GM23338 (cell line): ENCODE measurements around the gene MARS2. TPM values are rescaled to one million over a fixed set of nuclear protein-coding genes. Genes with fewer than 3 reads are reported as not detected.
"Not testable (repeated sequence)": the region's sequence is repeated elsewhere in the genome, so short reads cannot be mapped to it uniquely, and the experiment has no call there.

ENCODE experiments used
- ATAC-seq: fragments of 200-7000 bp; cut with Tn5 transposase; 3 replicates; pipeline ENCODE4 v1.9.1; 2020
- DNase-seq: peaks from one replicate; pipeline ENCODE4 v3.0.0-alpha.2; 2015; ENCODE audit warnings: low spot score
- H2AFZ ChIP-seq: fragments of 200-600 bp; sonication (generic); 2 replicates; pipeline ENCODE4 v1.8.0; 2016; ENCODE audit warnings: antibody characterized with exemption, mild to moderate bottlenecking, moderate library complexity
- H3F3A ChIP-seq: fragments of 200-600 bp; sonication (generic); replicated peaks from 2 replicates; pipeline ENCODE4 v1.8.0; 2017; ENCODE audit warnings: antibody characterized with exemption, mixed run types, low read depth
- H3K27ac ChIP-seq: fragments of 200-600 bp; sonication (generic); 2 replicates; pipeline ENCODE4 v1.6.1; 2016; ENCODE audit warnings: low read depth
- H3K27me3 ChIP-seq: fragments of 200-600 bp; sonication (generic); 2 replicates; pipeline ENCODE4 v1.8.0; 2016; ENCODE audit warnings: mild to moderate bottlenecking, mixed run types, moderate library complexity; ENCODE audit not compliant: insufficient read depth
- H3K36me3 ChIP-seq: fragments of 200-600 bp; sonication (generic); 2 replicates; pipeline ENCODE4 v1.8.0; 2016; ENCODE audit warnings: mild to moderate bottlenecking; ENCODE audit not compliant: insufficient read depth
- H3K4me1 ChIP-seq: fragments of 200-600 bp; sonication (generic); 2 replicates; pipeline ENCODE4 v1.8.0; 2016; ENCODE audit warnings: mild to moderate bottlenecking, moderate library complexity; ENCODE audit not compliant: insufficient read depth
- H3K4me2 ChIP-seq: fragments of 200-600 bp; sonication (generic); 2 replicates; pipeline ENCODE4 v1.7.1; 2017; ENCODE audit warnings: mixed run types
- H3K4me3 ChIP-seq: fragments of 200-600 bp; sonication (generic); 2 replicates; pipeline ENCODE4 v1.6.1; 2016; ENCODE audit warnings: mixed run types
- H3K79me2 ChIP-seq: fragments of 200-600 bp; sonication (generic); replicated peaks from 2 replicates; pipeline ENCODE4 v1.8.0; 2017; ENCODE audit warnings: mild to moderate bottlenecking; ENCODE audit not compliant: insufficient read depth
- H3K9me2 ChIP-seq: fragments of 200-600 bp; sonication (generic); 2 replicates; pipeline ENCODE4 v1.8.0; 2017; ENCODE audit not compliant: insufficient read depth
- H4K20me1 ChIP-seq: fragments of 200-600 bp; sonication (generic); replicated peaks from 2 replicates; pipeline ENCODE4 v1.8.0; 2017; ENCODE audit warnings: mild to moderate bottlenecking; ENCODE audit not compliant: insufficient read depth
- H3K27ac Mint-ChIP-seq: 2 replicates; pipeline ENCODE4 v1.8.0; 2020; ENCODE audit warnings: inconsistent platforms, mild to moderate bottlenecking, moderate library complexity, mixed read lengths
- H3K27me3 Mint-ChIP-seq: 3 replicates; pipeline ENCODE4 v1.8.0; 2022; ENCODE audit warnings: low read depth, mild to moderate bottlenecking, moderate library complexity, mixed read lengths, inconsistent platforms; ENCODE audit not compliant: insufficient read depth, poor library complexity
- H3K36me3 Mint-ChIP-seq: 3 replicates; pipeline ENCODE4 v1.8.0; 2021; ENCODE audit warnings: low read depth, mild to moderate bottlenecking, inconsistent platforms, moderate library complexity, mixed read lengths
- H3K4me1 Mint-ChIP-seq: 3 replicates; pipeline ENCODE4 v1.8.0; 2020; ENCODE audit warnings: mild to moderate bottlenecking, inconsistent platforms, mixed read lengths
- H3K4me3 Mint-ChIP-seq: 3 replicates; pipeline ENCODE4 v1.8.0; 2021; ENCODE audit warnings: moderate library complexity, mild to moderate bottlenecking, inconsistent platforms, mixed read lengths
- H3K9me3 Mint-ChIP-seq: 3 replicates; pipeline ENCODE4 v1.8.0; 2020; ENCODE audit warnings: moderate library complexity, mild to moderate bottlenecking, inconsistent platforms, mixed read lengths
- CREB1 ChIP-seq: fragments of 250-450 bp; sonication (Bioruptor Pico); IDR thresholded peaks from 2 replicates; pipeline ENCODE4 v1.5.0; 2020; ENCODE audit warnings: low read depth, mild to moderate bottlenecking, moderate library complexity
- CTCF ChIP-seq, 2 experiments: fragments of 200-600 bp in 1 of 2; sonication (generic) in 1 of 2; conservative IDR thresholded peaks; 2 replicates each; pipeline versions ENCODE4 v1.5.1 to v1.6.1; 2016 to 2017; ENCODE audit warnings: antibody characterized with exemption in 2 of 2, low read depth in 2 of 2, mild to moderate bottlenecking in 2 of 2, moderate library complexity in 1 of 2
- ETS1 ChIP-seq: IDR thresholded peaks from 2 replicates; pipeline ENCODE4 v1.6.1; 2016; ENCODE audit warnings: antibody characterized with exemption
- EZH2phosphoT487 ChIP-seq: fragments of 200-600 bp; sonication (generic); IDR thresholded peaks from one replicate; pipeline ENCODE4 v1.8.1; 2018; ENCODE audit warnings: antibody characterized with exemption; ENCODE audit not compliant: unreplicated experiment
- JUNB ChIP-seq: IDR thresholded peaks from one replicate; pipeline ENCODE4 v1.6.1; 2016; ENCODE audit warnings: antibody characterized with exemption; ENCODE audit not compliant: unreplicated experiment
- REST ChIP-seq: IDR thresholded peaks from one replicate; pipeline ENCODE4 v1.6.1; 2018; ENCODE audit warnings: antibody characterized with exemption; ENCODE audit not compliant: unreplicated experiment
- STAT1 ChIP-seq: IDR thresholded peaks from one replicate; pipeline ENCODE4 v1.6.1; 2016; ENCODE audit warnings: antibody characterized with exemption; ENCODE audit not compliant: unreplicated experiment
- ZNF114 ChIP-seq: fragments of 250-450 bp; sonication (Bioruptor Pico); IDR thresholded peaks from 2 replicates; pipeline ENCODE4 v1.5.0; 2020; ENCODE audit warnings: mild to moderate bottlenecking, moderate library complexity
- ZNF331 ChIP-seq: fragments of 250-450 bp; sonication (Bioruptor Pico); IDR thresholded peaks from 2 replicates; pipeline ENCODE4 v1.5.0; 2020; ENCODE audit warnings: low read depth, mild to moderate bottlenecking, moderate library complexity
- ZNF462 ChIP-seq: fragments of 250-450 bp; sonication (Bioruptor Pico); IDR thresholded peaks from 2 replicates; pipeline ENCODE4 v1.5.0; 2020; ENCODE audit warnings: mild to moderate bottlenecking, moderate library complexity
- polyA plus RNA-seq: library from polyadenylated mRNA; unstranded; fragments of >200 nt; fragmentation: Nextera tagmentation; extraction: Ambion mirVana; gene quantifications from 2 replicates; pipeline ENCODE4 v1.2.1, GENCODE V29; 2016
- total RNA-seq: library from RNA; depleted of rRNA; stranded (reverse); fragments of >200 nt; shearing (Covaris generic); gene quantifications from 2 replicates; pipeline ENCODE4 v1.2.3, GENCODE V29; 2014

Gene MARS2
- total and polyA plus RNA-seq, 2 experiments from 2014 or later: 13.7 to 48.2 TPM

- TF ChIP-seq ETS1 (no peak), ZNF114 (CRISPR knock-in tag) (no peak), CTCF (conservative IDR thresholded peaks at IDR 0.05; ENCODE audit: low read depth in 2 of 2) (no peak), ZNF462 (CRISPR knock-in tag) (no peak), STAT1 (no peak), ZNF331 (CRISPR knock-in tag) (no peak), EZH2phosphoT487 (no peak), REST (no peak), JUNB (no peak), CREB1 (no peak)
- Histone ChIP-seq H3K27ac (no peak overlapping the region), H3K4me3 (no peak overlapping the region), H3K27me3 (no peaks in the 10 kb centered on the region), H3K4me1 (peaks cover 34% of the 10 kb centered on the region), H4K20me1 (no peaks in the 10 kb centered on the region), H3K79me2 (no peaks in the 10 kb centered on the region), H3F3A (no peaks in the 10 kb centered on the region), H2AFZ (no peak overlapping the region), H3K9me2 (no peaks in the 10 kb centered on the region), H3K36me3 (no peaks in the 10 kb centered on the region), H3K4me2 (no peak overlapping the region)
- Mint-ChIP-seq H3K4me1 (peaks cover 25% of the 10 kb centered on the region; the same call in 2 of the 3 replicates), H3K4me3 (no peak overlapping the region), H3K9me3 (no peaks in the 10 kb centered on the region), H3K27ac (no peak overlapping the region), H3K36me3 (no peaks in the 10 kb centered on the region), H3K27me3 (no peaks in the 10 kb centered on the region)
- DNase-seq: no peak
- ATAC-seq: no peak
These were observed 27.7 kb upstream of the MARS2 start for GRCh38 chr2:197677483-197677882.

- H3K27me3 Mint-ChIP-seq, H3K27ac ChIP-seq: not testable (repeated sequence)
These were observed 10.0 kb upstream of the MARS2 start for GRCh38 chr2:197695206-197695605.

More at GRCh38 chr2:197695206-197695605, 10.0 kb upstream of the MARS2 start:
- peaks cover 15% of the 10 kb centered on the region; the same call in 1 of the 2 replicates for H3K79me2 ChIP-seq
- H3F3A ChIP-seq, H3K27me3 ChIP-seq, H3K4me1 Mint-ChIP-seq, H3K4me1 ChIP-seq, H3K9me2 ChIP-seq, H2AFZ ChIP-seq, H3K4me3 Mint-ChIP-seq, DNase-seq, H3K4me2 ChIP-seq, H3K36me3 ChIP-seq, H3K4me3 ChIP-seq, H4K20me1 ChIP-seq, ATAC-seq, H3K27ac Mint-ChIP-seq: not testable (repeated sequence)
- Mint-ChIP-seq H3K36me3 (peaks cover 37% of the 10 kb centered on the region), H3K9me3 (peaks cover 44% of the 10 kb centered on the region)
